Suppressor macrophage (primary cell): ENCODE data around the gene MAN1B1.
"Not testable (repeated sequence)": the region's sequence is repeated elsewhere in the genome, so short reads cannot be mapped to it uniquely, and the experiment has no call there.

Experiments
- DNase-seq, 4 experiments: peaks; one replicate each; pipeline ENCODE4 v3.0.0-alpha.2; 2020 to 2022

MAN1B1 gene

GRCh38 chr9:137111788-137112563, 25.2 kb downstream of the MAN1B1 start:
- DNase-seq = no peak

GRCh38 chr9:137112564-137113384, 26.0 kb downstream of the MAN1B1 start:
- no peak for DNase-seq

- peak; percentile 31 to 67 (median 51) for DNase-seq
Measured at GRCh38 chr9:137113385-137114159, 26.8 kb downstream of the MAN1B1 start.

- peak; percentile 7 to 49 (median 22) for DNase-seq
Measured at GRCh38 chr9:137114220-137114612, 27.4 kb downstream of the MAN1B1 start.

GRCh38 chr9:137114613-137115393, 28.0 kb downstream of the MAN1B1 start, which contains the start of gene DPP7:
TSS of gene DPP7 (minus strand) at chr9:137114733. CDS start at chr9:137114713, 20 bp downstream.
- DNase-seq = peak; percentile 83 to 95 (median 89)

GRCh38 chr9:137115394-137116026, 28.7 kb downstream of the MAN1B1 start:
- DNase-seq = no peak

- no peak for DNase-seq
Measured at GRCh38 chr9:137116027-137116507, 29.3 kb downstream of the MAN1B1 start.

- no peak for DNase-seq
Measured at GRCh38 chr9:137116728-137117127, 29.9 kb downstream of the MAN1B1 start.

- DNase-seq = no peak
Measured at GRCh38 chr9:137117269-137117731, 30.5 kb downstream of the MAN1B1 start.

- not testable (repeated sequence) for DNase-seq
Measured at GRCh38 chr9:137118092-137118603, 31.4 kb downstream of the MAN1B1 start.

GRCh38 chr9:137121927-137122795, 35.4 kb downstream of the MAN1B1 start:
- not testable (repeated sequence) for DNase-seq

GRCh38 chr9:137122796-137123467, 36.1 kb downstream of the MAN1B1 start:
- DNase-seq = not testable (repeated sequence)

- DNase-seq = no peak
Measured at GRCh38 chr9:137123468-137123837, 36.7 kb downstream of the MAN1B1 start.

- DNase-seq = not testable (repeated sequence)
Measured at GRCh38 chr9:137123952-137124462, 37.2 kb downstream of the MAN1B1 start.

GRCh38 chr9:137126786-137127185, 40.0 kb downstream of the MAN1B1 start:
- DNase-seq = peak; percentile 5 to 59 (median 40)

- DNase-seq = peak; percentile 75 to 84 (median 80)
Measured at GRCh38 chr9:137127301-137128157, 40.7 kb downstream of the MAN1B1 start.

- no peak for DNase-seq
Measured at GRCh38 chr9:137128158-137128861, 41.5 kb downstream of the MAN1B1 start.
